NT2/D1 (cell line): ENCODE data around the gene FSTL4.

Source experiments
- DNase-seq: peaks from one replicate; pipeline ENCODE4 v3.0.0-alpha.2; 2011; ENCODE audit warnings: low read depth, low spot score
- H3K27me3 ChIP-seq: 2 replicates; pipeline ENCODE4 v1.6.0; 2011; ENCODE audit warnings: mild to moderate bottlenecking; ENCODE audit not compliant: insufficient read length, insufficient read depth
- H3K36me3 ChIP-seq: 2 replicates; pipeline ENCODE4 v1.6.1; 2011; ENCODE audit warnings: mild to moderate bottlenecking, low read length, mixed read lengths; ENCODE audit not compliant: insufficient read depth, insufficient read length
- H3K4me1 ChIP-seq: 2 replicates; pipeline ENCODE4 v1.5.1; 2011; ENCODE audit not compliant: insufficient read depth, insufficient read length
- H3K4me3 ChIP-seq: 2 replicates; pipeline ENCODE4 v1.5.1; 2011; ENCODE audit warnings: low read depth; ENCODE audit not compliant: insufficient read length
- H3K9ac ChIP-seq: 2 replicates; pipeline ENCODE4 v1.6.0; 2011; ENCODE audit warnings: low read depth; ENCODE audit not compliant: insufficient read length
- H3K9me3 ChIP-seq: 2 replicates; pipeline ENCODE4 v1.5.1; 2011; ENCODE audit warnings: mild to moderate bottlenecking, low read length; ENCODE audit not compliant: insufficient read depth
- SUZ12 ChIP-seq: IDR thresholded peaks from 2 replicates; pipeline ENCODE4 v1.6.1; 2011; ENCODE audit not compliant: insufficient read length, insufficient read depth; ENCODE audit errors: extremely low read depth
- YY1 ChIP-seq: IDR thresholded peaks from 2 replicates; pipeline ENCODE4 v1.6.1; 2011; ENCODE audit not compliant: insufficient read length, insufficient read depth
- ZNF274 ChIP-seq: IDR thresholded peaks from 2 replicates; pipeline ENCODE4 v1.6.1; 2011; ENCODE audit warnings: mild to moderate bottlenecking, low read depth, low read length

FSTL4 gene

GRCh38 chr5:133236541-133236951 is 375.8 kb downstream of the FSTL4 start:
- Histone ChIP-seq H3K9ac (no peak overlapping the region), H3K4me3 (no peak overlapping the region), H3K4me1 (no peaks in the 10 kb centered on the region), H3K9me3 (no peaks in the 10 kb centered on the region; the same call in 1 of the 2 replicates), H3K36me3 (no peaks in the 10 kb centered on the region), H3K27me3 (no peaks in the 10 kb centered on the region)
- DNase-seq: no peak
- TF ChIP-seq ZNF274 (no peak), SUZ12 (no peak), YY1 (no peak)

- Histone ChIP-seq H3K27me3 (no peaks in the 10 kb centered on the region), H3K36me3 (no peaks in the 10 kb centered on the region), H3K4me1 (no peaks in the 10 kb centered on the region), H3K9ac (no peak overlapping the region), H3K4me3 (no peak overlapping the region), H3K9me3 (no peaks in the 10 kb centered on the region; the same call in 1 of the 2 replicates)
- no peak for DNase-seq
- TF ChIP-seq ZNF274 (no peak), SUZ12 (no peak), YY1 (no peak)
Measured at GRCh38 chr5:133235696-133236426, 376.5 kb downstream of the FSTL4 start.

GRCh38 chr5:133234911-133235310 is 377.4 kb downstream of the FSTL4 start:
- Histone ChIP-seq H3K9me3 (no peaks in the 10 kb centered on the region; the same call in 1 of the 2 replicates), H3K9ac (no peak overlapping the region), H3K4me3 (no peak overlapping the region), H3K4me1 (no peaks in the 10 kb centered on the region), H3K36me3 (no peaks in the 10 kb centered on the region), H3K27me3 (no peaks in the 10 kb centered on the region)
- no peak for DNase-seq
- TF ChIP-seq YY1: no peak

- TF ChIP-seq YY1: no peak
- TF ChIP-seq SUZ12: no peak
- TF ChIP-seq ZNF274: no peak
- no peaks in the 10 kb centered on the region for H3K27me3 ChIP-seq
- H3K9ac ChIP-seq: no peak overlapping the region
- DNase-seq: no peak
- no peaks in the 10 kb centered on the region for H3K9me3 ChIP-seq
- H3K36me3 ChIP-seq: no peaks in the 10 kb centered on the region
- no peak overlapping the region for H3K4me3 ChIP-seq
- H3K4me1 ChIP-seq: no peaks in the 10 kb centered on the region
Measured at GRCh38 chr5:133234273-133234672, 378.1 kb downstream of the FSTL4 start.

GRCh38 chr5:133233616-133234015 is 378.7 kb downstream of the FSTL4 start:
- no peak overlapping the region for H3K4me3 ChIP-seq
- H3K27me3 ChIP-seq: no peaks in the 10 kb centered on the region
- TF ChIP-seq SUZ12: no peak
- no peak for TF ChIP-seq ZNF274
- H3K9me3 ChIP-seq: no peaks in the 10 kb centered on the region
- H3K9ac ChIP-seq: no peak overlapping the region
- H3K36me3 ChIP-seq: no peaks in the 10 kb centered on the region
- no peak for DNase-seq
- H3K4me1 ChIP-seq: no peaks in the 10 kb centered on the region

- Histone ChIP-seq H3K9ac (no peak overlapping the region), H3K27me3 (no peaks in the 10 kb centered on the region), H3K9me3 (no peaks in the 10 kb centered on the region), H3K36me3 (no peaks in the 10 kb centered on the region), H3K4me1 (no peaks in the 10 kb centered on the region), H3K4me3 (no peak overlapping the region)
- no peak for DNase-seq
- no peak for TF ChIP-seq YY1
- TF ChIP-seq SUZ12: no peak
- TF ChIP-seq ZNF274: no peak
Measured at GRCh38 chr5:133232911-133233310, 379.4 kb downstream of the FSTL4 start.

GRCh38 chr5:133232435-133232834 is 379.9 kb downstream of the FSTL4 start:
- TF ChIP-seq SUZ12 (no peak), YY1 (no peak), ZNF274 (no peak)
- H3K36me3 ChIP-seq: no peaks in the 10 kb centered on the region
- H3K9me3 ChIP-seq: no peaks in the 10 kb centered on the region
- H3K9ac ChIP-seq: no peak overlapping the region
- no peaks in the 10 kb centered on the region for H3K4me1 ChIP-seq
- DNase-seq: no peak
- no peaks in the 10 kb centered on the region for H3K27me3 ChIP-seq
- H3K4me3 ChIP-seq: no peak overlapping the region
